DOHH2 (cell line): ENCODE data around the gene RRAGD.
A peak's percentile ranks its signal among the peaks of the same experiment; 100 is the strongest.

Source experiments
- H3F3A ChIP-seq: fragments of 200-600 bp; sonication (generic), shearing (Covaris generic); 2 replicates; pipeline ENCODE4 v1.6.0; 2016; ENCODE audit warnings: antibody characterized with exemption, mild to moderate bottlenecking; ENCODE audit not compliant: control insufficient read depth, insufficient read depth
- H3K27ac ChIP-seq: fragments of 200-600 bp; sonication (generic); 2 replicates; pipeline ENCODE4 v1.5.1; 2014; ENCODE audit warnings: low read depth, mild to moderate bottlenecking, low read length, moderate library complexity
- H3K27me3 ChIP-seq: fragments of 200-600 bp; sonication (generic); 2 replicates; pipeline ENCODE4 v1.6.1; 2014; ENCODE audit warnings: mild to moderate bottlenecking, low read length, mixed read lengths; ENCODE audit not compliant: control insufficient read depth
- H3K36me3 ChIP-seq: fragments of 200-600 bp; sonication (generic); 2 replicates; pipeline ENCODE4 v1.6.1; 2014; ENCODE audit warnings: mild to moderate bottlenecking, low read length, moderate library complexity, mixed read lengths; ENCODE audit not compliant: control insufficient read depth
- H3K4me1 ChIP-seq: fragments of 200-600 bp; sonication (generic); 2 replicates; pipeline ENCODE4 v1.6.1; 2014; ENCODE audit warnings: mild to moderate bottlenecking, low read length, mixed read lengths; ENCODE audit not compliant: control insufficient read depth
- H3K4me2 ChIP-seq: fragments of 200-600 bp; sonication (generic); 2 replicates; pipeline ENCODE4 v1.6.0; 2014; ENCODE audit warnings: mild to moderate bottlenecking, low read length, moderate library complexity
- H3K4me3 ChIP-seq: fragments of 200-600 bp; sonication (generic); 2 replicates; pipeline ENCODE4 v1.5.1; 2014; ENCODE audit warnings: mild to moderate bottlenecking, low read length, mixed read lengths
- H3K79me2 ChIP-seq: fragments of 200-600 bp; sonication (generic); 2 replicates; pipeline ENCODE4 v1.6.1; 2014; ENCODE audit warnings: mild to moderate bottlenecking, low read length, mixed read lengths; ENCODE audit not compliant: control insufficient read depth
- H3K9me2 ChIP-seq: fragments of 200-600 bp; sonication (generic); replicated peaks from 2 replicates; pipeline ENCODE4 v1.6.1; 2014; ENCODE audit warnings: mild to moderate bottlenecking, low read length, mixed read lengths; ENCODE audit not compliant: control insufficient read depth
- H3K9me3 ChIP-seq: fragments of 200-600 bp; sonication (generic); 2 replicates; pipeline ENCODE4 v1.6.1; 2014; ENCODE audit warnings: antibody characterized with exemption, low read length, mixed read lengths; ENCODE audit not compliant: control insufficient read depth, insufficient read depth
- H4K20me1 ChIP-seq: fragments of 200-600 bp; sonication (generic); 2 replicates; pipeline ENCODE4 v1.6.0; 2014; ENCODE audit warnings: low read depth, mild to moderate bottlenecking, antibody characterized with exemption, low read length, moderate library complexity; ENCODE audit not compliant: control insufficient read depth, insufficient read depth
- EZH2phosphoT487 ChIP-seq: fragments of 200-600 bp; sonication (generic); IDR thresholded peaks from 2 replicates; pipeline ENCODE4 v1.6.1; 2017; ENCODE audit warnings: borderline replicate concordance, mild to moderate bottlenecking, antibody characterized with exemption, low read length, moderate library complexity, mixed read lengths
- TF ChIP-seq, protein P1 (sequence below): fragments of 200-600 bp; sonication (generic); IDR thresholded peaks from one replicate; pipeline ENCODE4 v1.5.1; 2014; ENCODE audit warnings: antibody characterized with exemption, mild to moderate bottlenecking, low read depth, low read length; ENCODE audit not compliant: poor library complexity, severe bottlenecking

RRAGD gene

DNA sequence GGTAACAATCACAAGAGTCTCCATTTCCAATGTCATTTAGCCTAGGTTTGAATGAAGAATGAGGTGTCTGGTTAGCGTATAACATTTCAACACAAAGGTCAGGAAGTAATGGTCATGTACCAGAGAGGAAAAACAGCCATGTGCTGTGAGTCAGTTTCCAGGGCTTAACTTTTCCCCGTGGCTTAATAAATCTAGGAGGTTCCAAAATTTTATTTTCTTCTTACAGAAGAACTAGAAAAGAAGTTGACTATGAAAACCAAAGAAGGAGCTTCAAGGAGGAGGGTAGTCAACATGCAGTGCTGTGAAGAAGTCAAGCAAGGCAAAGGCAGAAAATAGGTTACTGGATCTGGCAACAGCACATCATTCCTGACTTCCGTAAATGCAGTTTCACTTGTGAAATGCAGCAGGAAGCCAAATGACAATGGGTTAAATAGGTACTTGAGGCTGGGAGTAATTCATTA is 88.5 kb downstream of the RRAGD start:
- H3F3A ChIP-seq = peaks cover 37% of the 10 kb centered on the region

GRCh38 chr6:89321131-89321970 is 90.7 kb downstream of the RRAGD start:
- Histone ChIP-seq H3K9me2 (no peaks in the 10 kb centered on the region), H4K20me1 (no peaks in the 10 kb centered on the region), H3K9me3 (no peaks in the 10 kb centered on the region), H3K4me1 (peaks cover 60% of the 10 kb centered on the region), H3F3A (peaks cover 19% of the 10 kb centered on the region), H3K27me3 (no peaks in the 10 kb centered on the region), H3K4me2 (no peak overlapping the region), H3K36me3 (peaks cover 24% of the 10 kb centered on the region), H3K79me2 (no peaks in the 10 kb centered on the region), H3K27ac (no peak overlapping the region), H3K4me3 (no peak overlapping the region)
- no peak for TF ChIP-seq EZH2phosphoT487

More for the DNA sequence above, 88.5 kb downstream of the RRAGD start:
- Histone ChIP-seq H3K9me2 (no peaks in the 10 kb centered on the region), H3K4me2 (0 out of 2 replicates have a peak overlapping the region, but pooled peaks have one; percentile 18), H3K27ac (no peak overlapping the region), H3K79me2 (no peaks in the 10 kb centered on the region), H3K4me1 (peaks cover 53% of the 10 kb centered on the region), H3K4me3 (no peak overlapping the region), H3K27me3 (no peaks in the 10 kb centered on the region), H4K20me1 (no peaks in the 10 kb centered on the region), H3K9me3 (no peaks in the 10 kb centered on the region), H3K36me3 (peaks cover 43% of the 10 kb centered on the region)
- TF ChIP-seq, protein P1, sequence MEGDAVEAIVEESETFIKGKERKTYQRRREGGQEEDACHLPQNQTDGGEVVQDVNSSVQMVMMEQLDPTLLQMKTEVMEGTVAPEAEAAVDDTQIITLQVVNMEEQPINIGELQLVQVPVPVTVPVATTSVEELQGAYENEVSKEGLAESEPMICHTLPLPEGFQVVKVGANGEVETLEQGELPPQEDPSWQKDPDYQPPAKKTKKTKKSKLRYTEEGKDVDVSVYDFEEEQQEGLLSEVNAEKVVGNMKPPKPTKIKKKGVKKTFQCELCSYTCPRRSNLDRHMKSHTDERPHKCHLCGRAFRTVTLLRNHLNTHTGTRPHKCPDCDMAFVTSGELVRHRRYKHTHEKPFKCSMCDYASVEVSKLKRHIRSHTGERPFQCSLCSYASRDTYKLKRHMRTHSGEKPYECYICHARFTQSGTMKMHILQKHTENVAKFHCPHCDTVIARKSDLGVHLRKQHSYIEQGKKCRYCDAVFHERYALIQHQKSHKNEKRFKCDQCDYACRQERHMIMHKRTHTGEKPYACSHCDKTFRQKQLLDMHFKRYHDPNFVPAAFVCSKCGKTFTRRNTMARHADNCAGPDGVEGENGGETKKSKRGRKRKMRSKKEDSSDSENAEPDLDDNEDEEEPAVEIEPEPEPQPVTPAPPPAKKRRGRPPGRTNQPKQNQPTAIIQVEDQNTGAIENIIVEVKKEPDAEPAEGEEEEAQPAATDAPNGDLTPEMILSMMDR = no peak
- no peak for TF ChIP-seq EZH2phosphoT487

DNA sequence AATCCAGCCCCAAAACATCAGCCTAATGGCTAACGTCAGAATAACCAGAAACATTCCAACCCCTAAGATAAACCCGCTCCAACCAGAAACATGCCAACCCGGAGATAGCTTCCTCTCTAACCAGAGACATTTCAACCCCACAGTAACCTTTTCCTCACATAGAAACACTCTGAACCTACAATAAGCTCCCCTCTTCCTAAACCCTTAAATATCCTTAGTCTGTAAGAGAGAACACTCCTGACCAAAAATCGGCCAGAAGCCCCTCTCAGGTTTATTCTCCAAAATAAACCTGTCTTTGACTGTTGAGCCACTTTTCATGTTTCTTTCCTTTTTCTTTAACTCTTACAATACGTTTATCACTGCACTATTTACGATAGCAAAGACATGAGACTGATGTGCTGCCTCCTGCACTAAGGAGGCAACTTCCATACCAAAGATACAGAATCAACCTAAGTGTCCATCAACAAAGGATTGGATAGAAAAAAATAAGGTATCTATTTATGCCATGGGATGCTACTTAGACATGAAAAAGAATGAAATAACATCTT is 92.0 kb downstream of the RRAGD start:
- H3K4me2 ChIP-seq = peak overlapping the region; percentile 52
- no peaks in the 10 kb centered on the region for H3K27me3 ChIP-seq
- no peak overlapping the region for H3K27ac ChIP-seq
- H3K79me2 ChIP-seq = no peaks in the 10 kb centered on the region
- H3K4me3 ChIP-seq = peak overlapping the region; percentile 39
- peaks cover 17% of the 10 kb centered on the region for H3K36me3 ChIP-seq
- H3K9me2 ChIP-seq = no peaks in the 10 kb centered on the region
- H3F3A ChIP-seq = peaks cover 11% of the 10 kb centered on the region
- no peaks in the 10 kb centered on the region for H4K20me1 ChIP-seq
- no peaks in the 10 kb centered on the region for H3K9me3 ChIP-seq
- no peak for TF ChIP-seq EZH2phosphoT487
- TF ChIP-seq, protein P1 = no peak
- peaks cover 60% of the 10 kb centered on the region for H3K4me1 ChIP-seq

DNA sequence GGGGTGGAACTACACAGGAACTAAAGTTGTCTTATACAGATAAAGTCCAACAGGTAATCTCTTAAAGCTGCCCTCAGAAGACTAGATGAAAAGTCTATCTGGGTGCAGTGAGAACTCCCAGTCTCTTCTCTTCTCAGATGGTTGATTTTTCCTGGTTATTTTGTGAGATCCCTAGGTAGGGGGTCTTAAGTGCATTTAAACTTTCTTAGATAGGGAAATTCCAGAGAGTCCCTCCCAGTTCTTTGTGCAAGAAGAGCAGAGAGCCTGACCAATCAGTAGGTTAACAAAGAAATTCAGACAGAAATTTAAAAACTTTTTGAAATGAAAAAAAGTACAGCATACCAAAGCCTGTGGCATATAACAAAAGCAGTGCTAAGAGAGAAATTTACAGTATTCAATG is 95.0 kb downstream of the RRAGD start:
- H3K9me3 ChIP-seq = no peaks in the 10 kb centered on the region
- H3K9me2 ChIP-seq = no peaks in the 10 kb centered on the region
- no peak overlapping the region for H3K4me3 ChIP-seq
- no peak overlapping the region for H3K27ac ChIP-seq
- no peaks in the 10 kb centered on the region for H3K27me3 ChIP-seq
- H4K20me1 ChIP-seq = no peaks in the 10 kb centered on the region
- no peak overlapping the region for H3K4me2 ChIP-seq
- TF ChIP-seq EZH2phosphoT487 = no peak
- TF ChIP-seq, protein P1 = no peak
- no peaks in the 10 kb centered on the region for H3K79me2 ChIP-seq
- no peaks in the 10 kb centered on the region; the same call in 1 of the 2 replicates for H3F3A ChIP-seq
- H3K4me1 ChIP-seq = peaks cover 45% of the 10 kb centered on the region
- 0 out of 2 replicates have a peak, but pooled peaks cover 6% of the 10 kb centered on the region for H3K36me3 ChIP-seq
